IMR-90 (cell line): ENCODE measurements around the gene PPP1CA. TPM values are rescaled to one million over a fixed set of nuclear protein-coding genes. Genes with fewer than 3 reads are reported as not detected.

Experiments
- ATAC-seq: fragments of 200-7000 bp; cut with Tn5 transposase; 2 replicates; pipeline ENCODE4 v1.9.1; 2020; ENCODE audit warnings: low read depth, mild to moderate bottlenecking, moderate library complexity
- BruUV-seq: library from RNA; stranded (reverse); fragments of 400-500 nt; replicated peaks from 2 replicates; lab custom pipeline; 2021; lab: Mats Ljungman, UMichigan
- CTCF ChIA-PET: fragments of 300-600 bp; formaldehyde crosslinking; extraction: SDS; loops from one replicate; lab custom pipeline; 2021; ENCODE audit warnings: antibody characterized with exemption; lab: Yijun Ruan, JAX
- POLR2A ChIA-PET: fragments of 300-600 bp; sonication (Branson Sonifier 250); formaldehyde crosslinking; loops from one replicate; lab custom pipeline; 2022; ENCODE audit warnings: antibody characterized with exemption; ENCODE audit not compliant: unreplicated experiment; lab: Charles Lee
- DNase-seq: peaks from one replicate; pipeline ENCODE4 v3.0.0; 2013
- H2AFZ ChIP-seq: replicated peaks from 2 replicates; pipeline ENCODE3; 2013; ENCODE audit warnings: low read length, mild to moderate bottlenecking; ENCODE audit not compliant: poor library complexity
- H2AK5ac ChIP-seq: 2 replicates; pipeline ENCODE4 v1.6.1; 2013; ENCODE audit warnings: low read depth, low read length, inconsistent platforms
- H2AK9ac ChIP-seq: replicated peaks from 2 replicates; pipeline ENCODE3; 2013; ENCODE audit warnings: mild to moderate bottlenecking, low read depth, low read length, moderate library complexity; ENCODE audit not compliant: poor library complexity
- H2BK120ac ChIP-seq: 2 replicates; pipeline ENCODE4 v1.6.1; 2013; ENCODE audit warnings: low read depth, low read length, inconsistent platforms
- H2BK15ac ChIP-seq: 3 replicates; pipeline ENCODE4 v1.6.1; 2013; ENCODE audit warnings: low read depth, low read length, inconsistent platforms
- H2BK20ac ChIP-seq: 2 replicates; pipeline ENCODE4 v1.6.1; 2013; ENCODE audit warnings: low read depth, mild to moderate bottlenecking, inconsistent platforms, low read length, moderate library complexity
- H2BK5ac ChIP-seq: 2 replicates; pipeline ENCODE4 v1.6.1; 2013; ENCODE audit warnings: mild to moderate bottlenecking, low read depth, low read length, inconsistent platforms; ENCODE audit not compliant: poor library complexity, severe bottlenecking
- H3K14ac ChIP-seq: replicated peaks from 2 replicates; pipeline ENCODE4 v1.6.1; 2013; ENCODE audit warnings: low read depth, low read length, inconsistent platforms
- H3K18ac ChIP-seq: 2 replicates; pipeline ENCODE4 v1.6.1; 2013; ENCODE audit warnings: low read depth, low read length, control low read depth
- H3K23ac ChIP-seq: 2 replicates; pipeline ENCODE4 v1.6.1; 2013; ENCODE audit warnings: low read depth, low read length, inconsistent platforms
- H3K27ac ChIP-seq: 2 replicates; pipeline ENCODE4 v1.5.1; 2013; ENCODE audit warnings: mild to moderate bottlenecking, control low read depth, low read length; ENCODE audit not compliant: insufficient read depth
- H3K27me3 ChIP-seq: 2 replicates; pipeline ENCODE4 v1.6.1; 2013; ENCODE audit warnings: low read length; ENCODE audit not compliant: control insufficient read depth, insufficient read depth
- H3K36me3 ChIP-seq: 2 replicates; pipeline ENCODE4 v1.6.1; 2013; ENCODE audit warnings: low read length, mixed read lengths; ENCODE audit not compliant: control insufficient read depth, insufficient read depth
- H3K4ac ChIP-seq: 2 replicates; pipeline ENCODE4 v1.6.1; 2013; ENCODE audit warnings: low read depth, low read length, inconsistent platforms
- H3K4me1 ChIP-seq: 2 replicates; pipeline ENCODE4 v1.6.1; 2013; ENCODE audit warnings: low read length, mixed read lengths; ENCODE audit not compliant: control insufficient read depth, insufficient read depth
- H3K4me2 ChIP-seq: 2 replicates; pipeline ENCODE4 v1.6.1; 2013; ENCODE audit warnings: low read depth, mild to moderate bottlenecking, control low read depth, low read length, moderate library complexity
- H3K4me3 ChIP-seq: 2 replicates; pipeline ENCODE4 v1.5.1; 2013; ENCODE audit warnings: low read depth, mild to moderate bottlenecking, control low read depth, low read length, moderate library complexity; ENCODE audit not compliant: insufficient read depth
- H3K56ac ChIP-seq: 2 replicates; pipeline ENCODE4 v1.6.1; 2013; ENCODE audit warnings: low read length, inconsistent platforms; ENCODE audit not compliant: insufficient read depth; ENCODE audit errors: extremely low read depth
- H3K79me1 ChIP-seq, 2 experiments: 2 replicates each; pipeline ENCODE4 v1.6.1; 2013; ENCODE audit warnings: low read length in 2 of 2, inconsistent platforms in 1 of 2, low read depth in 1 of 2
- H3K9ac ChIP-seq: 2 replicates; pipeline ENCODE4 v1.6.1; 2013; ENCODE audit warnings: low read depth, low read length, control low read depth
- H3K9me1 ChIP-seq: 2 replicates; pipeline ENCODE4 v1.6.1; 2013; ENCODE audit warnings: low read length, inconsistent platforms; ENCODE audit not compliant: insufficient read depth
- H3K9me3 ChIP-seq: 2 replicates; pipeline ENCODE4 v1.6.1; 2013; ENCODE audit warnings: low read length; ENCODE audit not compliant: control insufficient read depth, insufficient read depth
- H4K20me1 ChIP-seq: 2 replicates; pipeline ENCODE4 v1.6.1; 2013; ENCODE audit warnings: low read length, inconsistent platforms; ENCODE audit not compliant: insufficient read depth
- H4K5ac ChIP-seq: 2 replicates; pipeline ENCODE4 v1.6.1; 2013; ENCODE audit warnings: mild to moderate bottlenecking, low read depth, low read length, control low read depth
- H4K8ac ChIP-seq, 2 experiments: 2 replicates each; pipeline ENCODE4 v1.6.1; 2013; ENCODE audit warnings: low read depth in 2 of 2, low read length in 2 of 2, control low read depth in 1 of 2, inconsistent platforms in 1 of 2
- H4K91ac ChIP-seq: 2 replicates; pipeline ENCODE4 v1.6.1; 2013; ENCODE audit warnings: low read depth, low read length, inconsistent platforms; ENCODE audit not compliant: insufficient read depth
- BHLHE40 ChIP-seq: fragments of 150-350 bp; IDR thresholded peaks from 2 replicates; pipeline ENCODE4 v1.6.1; 2016; ENCODE audit warnings: mild to moderate bottlenecking, low read depth, low read length
- CHD1 ChIP-seq: IDR thresholded peaks from 2 replicates; pipeline ENCODE4 v1.6.1; 2012; ENCODE audit warnings: low read depth, low read length, improper control_type of control experiment
- ELK1 ChIP-seq: fragments of 150-350 bp; IDR thresholded peaks from 2 replicates; pipeline ENCODE4 v1.6.1; 2016; ENCODE audit warnings: low read depth, mild to moderate bottlenecking, low read length, moderate library complexity, borderline replicate concordance
- FOS ChIP-seq: fragments of 150-350 bp; IDR thresholded peaks from 2 replicates; pipeline ENCODE4 v1.6.1; 2016; ENCODE audit warnings: low read depth, low read length
- MAFK ChIP-seq: IDR thresholded peaks from 2 replicates; pipeline ENCODE4 v1.6.1; 2012; ENCODE audit warnings: low read depth, low read length, improper control_type of control experiment
- MXI1 ChIP-seq: IDR thresholded peaks from 2 replicates; pipeline ENCODE4 v1.6.1; 2012; ENCODE audit warnings: low read depth, mild to moderate bottlenecking, low read length, moderate library complexity, borderline replicate concordance
- POLR2A ChIP-seq: IDR thresholded peaks from 2 replicates; pipeline ENCODE4 v1.6.1; 2012; ENCODE audit warnings: mild to moderate bottlenecking, low read depth, low read length
- RAD21 ChIP-seq: IDR thresholded peaks from 2 replicates; pipeline ENCODE4 v1.6.1; 2012; ENCODE audit warnings: low read length, improper control_type of control experiment
- RCOR1 ChIP-seq: IDR thresholded peaks from 2 replicates; pipeline ENCODE4 v1.6.1; 2012; ENCODE audit warnings: mild to moderate bottlenecking, low read length, improper control_type of control experiment; ENCODE audit not compliant: insufficient replicate concordance
- USF2 ChIP-seq: fragments of 150-350 bp; IDR thresholded peaks from 2 replicates; pipeline ENCODE4 v1.6.1; 2017; ENCODE audit warnings: mild to moderate bottlenecking, antibody characterized with exemption, low read length, low read depth
- WGBS, 2 experiments: methylation state at CpG; one replicate each; pipeline versions ENCODE4 v1.1.5 to v1.1.7; 2013; ENCODE audit warnings: missing lambda C conversion rate in 2 of 2; ENCODE audit not compliant: insufficient read length in 1 of 2; ENCODE audit errors: extremely low coverage in 2 of 2; 5-methylcytosine and 5-hydroxymethylcytosine counted together
- dilution Hi-C: fragments of 300-500 bp; cut with HindIII; formaldehyde crosslinking; loops from one replicate; pipeline ENCODE4 v1.14.3; 2018; ENCODE audit warnings: low sequenced_read_pairs; ENCODE audit not compliant: unreplicated experiment
- in situ Hi-C: fragments of 300-500 bp; cut with MboI; formaldehyde crosslinking; loops from 3 replicates; pipeline ENCODE4 v1.14.3; 2019; ENCODE audit warnings: low sequenced_read_pairs, inconsistent platforms, mixed read lengths
- intact Hi-C: fragments of 100-400 bp; cut with micrococcal nuclease; formaldehyde crosslinking; loops from 2 replicates; pipeline ENCODE4 v1.10.0; 2022
- polyA plus RNA-seq, 3 experiments: library from polyadenylated mRNA; depleted of rRNA; stranded (reverse); fragments of >200 nt; gene quantifications; 2 replicates each; pipeline ENCODE4 v1.2.3, GENCODE V29; 2012; ENCODE audit warnings: low replicate concordance in 1 of 3
- total RNA-seq: library from RNA; depleted of rRNA; stranded (reverse); fragments of >200 nt; gene quantifications from 2 replicates; pipeline ENCODE4 v1.2.3, GENCODE V29; 2012

The PPP1CA gene
- total and polyA plus RNA-seq, 2 of the 4 experiments (the other 2 are of a cell fraction) = 228 to 313 TPM

- Histone ChIP-seq H3K9me1 (peaks cover 41% of the 10 kb centered on the region), H3K4me3 (no peak overlapping the region), H3K18ac (peak overlapping the region; percentile 50), H3K4ac (peak overlapping the region; percentile 87), H2BK15ac (peak overlapping the region; percentile 26; the same call in 1 of the 3 replicates), H3K27me3 (no peaks in the 10 kb centered on the region), H3K27ac (peak overlapping the region; percentile 80; the same call in 1 of the 2 replicates), H3K4me1 (peaks cover 42% of the 10 kb centered on the region), H4K8ac (peak overlapping the region; percentile 0 to 71; a peak in 3 of 4 replicates), H3K9ac (0 out of 2 replicates have a peak overlapping the region, but pooled peaks have one; percentile 20), H3K9me3 (no peaks in the 10 kb centered on the region), H2BK5ac (peak overlapping the region; percentile 47), H3K79me1 (peaks cover 8 to 68% of the 10 kb centered on the region in 2 experiments; a peak in 3 of 4 replicates), H2AK5ac (peak overlapping the region; percentile 74; the same call in 1 of the 2 replicates), H3K14ac (peak overlapping the region; percentile 60), H3K4me2 (peak overlapping the region; percentile 56), H2BK120ac (peak overlapping the region; percentile 73), H2AK9ac (peak overlapping the region; percentile 80), H4K5ac (peak overlapping the region; percentile 81), H2AFZ (no peak overlapping the region), H3K56ac (no peak overlapping the region), H2BK20ac (peak overlapping the region; percentile 26; the same call in 1 of the 2 replicates), H3K23ac (peak overlapping the region; percentile 52; the same call in 1 of the 2 replicates), H3K36me3 (peaks cover 26% of the 10 kb centered on the region), H4K20me1 (peaks cover 55% of the 10 kb centered on the region), H4K91ac (peak overlapping the region; percentile 81)
- dilution Hi-C loops = no loop called here
- POLR2A ChIA-PET = no interaction called here
- no peak for DNase-seq
- TF ChIP-seq ELK1 (no peak), FOS (no peak), RAD21 (no peak), CHD1 (no peak), MAFK (no peak), USF2 (no peak), MXI1 (no peak), BHLHE40 (no peak), POLR2A (no peak), RCOR1 (no peak)
- intact Hi-C loops = no loop called here
- ATAC-seq = no peak
- WGBS, 2 experiments = 45% methylated on average over 6 of the region's 14 CpGs; no CpG with 5 or more reads in 1 of the 2 experiments
- in situ Hi-C loops = no loop called here
- CTCF ChIA-PET = no interaction called here
- no TSS peak for BruUV-seq
Observed at GRCh38 chr11:67365736-67366444, 35.8 kb downstream of the PPP1CA start.
